TTC549 (cell line): ENCODE data around the gene INTS14.

Experiments used
- FAIRE-seq: peaks from 2 replicates; lab custom pipeline; 2012; peaks lifted over from hg19 to GRCh38; lab: Jason Lieb, UNC

Gene INTS14

DNA sequence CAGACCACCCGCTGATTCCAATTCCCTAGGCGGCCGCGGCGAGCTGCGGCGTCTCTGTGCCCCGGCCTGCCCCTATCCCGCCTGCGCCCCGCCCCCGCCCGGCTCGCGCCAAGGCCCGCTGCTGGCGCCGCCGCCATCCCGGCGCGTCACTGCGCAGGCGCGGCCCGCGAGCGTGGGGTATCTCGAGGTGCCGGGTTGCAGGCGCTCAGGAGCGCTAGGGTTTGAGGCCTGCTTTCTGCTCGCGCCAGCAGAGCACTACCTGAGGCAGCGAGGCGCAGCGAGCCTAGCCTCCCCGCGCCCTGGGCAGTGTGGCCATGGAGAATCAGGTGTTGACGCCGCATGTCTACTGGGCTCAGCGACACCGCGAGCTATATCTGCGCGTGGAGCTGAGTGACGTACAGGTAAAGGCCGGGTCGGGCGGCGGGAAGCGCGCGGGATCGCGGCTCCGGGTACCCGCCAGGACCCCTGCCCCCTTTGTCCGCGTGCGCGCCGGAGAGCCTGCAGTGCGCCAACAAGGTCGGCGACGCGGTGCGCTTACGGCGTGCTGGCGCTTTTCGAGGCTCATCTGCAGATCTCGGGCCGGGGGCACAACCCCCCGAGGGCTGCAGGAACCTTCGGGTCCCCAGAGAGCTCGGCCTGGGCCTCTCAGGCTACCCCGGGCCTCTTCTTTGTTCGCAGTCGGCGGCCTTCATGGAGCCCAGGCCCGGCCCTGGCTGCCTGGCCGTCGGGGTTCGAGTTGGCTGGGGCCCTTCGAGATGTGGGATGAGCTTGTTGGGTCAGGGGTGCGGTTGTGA lies 80.4 kb downstream of the INTS14 start, which contains the start of gene HACD3:
Gene HACD3 (plus strand): TSS at position 146 of the 794 bp plus-strand sequence. CDS start 169 bp downstream, at position 315.
- no peak for FAIRE-seq

DNA sequence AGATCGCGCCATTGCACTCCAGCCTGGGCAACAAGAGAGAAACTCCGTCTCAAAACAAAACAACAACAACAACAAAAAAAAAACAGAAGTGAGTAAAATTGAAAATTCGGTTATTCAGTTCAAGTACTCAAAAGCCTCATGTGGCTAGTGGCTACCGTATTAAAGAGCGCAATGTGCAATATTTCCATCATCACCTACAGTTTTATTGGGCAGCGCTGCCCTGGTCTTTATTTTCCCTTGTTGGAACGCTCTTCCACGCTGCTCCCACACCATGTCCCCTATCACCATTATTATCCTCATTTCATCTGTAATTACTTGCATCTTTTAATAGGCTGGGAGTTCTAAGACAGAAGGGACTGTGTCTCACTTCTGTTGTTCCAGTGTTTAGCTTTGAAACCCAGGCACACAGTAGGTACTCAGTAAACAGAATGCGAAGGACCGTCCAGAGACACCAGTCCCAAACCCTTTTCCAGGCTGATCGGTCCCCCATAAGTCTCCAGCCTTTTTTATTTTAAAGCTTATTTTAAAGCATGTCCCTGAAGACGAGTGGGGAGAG lies 81.1 kb downstream of the INTS14 start:
- FAIRE-seq = no peak
